ENCODE data around the gene BLOC1S3. TPM values are rescaled to one million over a fixed set of nuclear protein-coding genes. Genes with fewer than 3 reads are reported as not detected.
A peak's percentile ranks its signal among the peaks of the same experiment; 100 is the strongest.

The BLOC1S3 gene
- total and polyA plus RNA-seq, 2 of the 13 experiments (the other 11 are each of a cell fraction or from before 2014, with no cell fraction given): 4.3 to 4.8 TPM

GRCh38 chr19:45166723-45167252 is 11.8 kb upstream of the BLOC1S3 start (continued):
- TF ChIP-seq AKAP8 (CRISPR knock-in tag; IDR thresholded peaks at IDR 0.05) (no peak), CC2D1A (CRISPR knock-in tag; IDR thresholded peaks at IDR 0.05) (no peak), NFIC (IDR thresholded peaks at IDR 0.05; ENCODE audit: low read length) (no peak), MAFF (IDR thresholded peaks at IDR 0.05; ENCODE audit: low read depth, low read length) (no peak), ZNF710 (CRISPR knock-in tag; IDR thresholded peaks at IDR 0.05; ENCODE audit: borderline replicate concordance) (no peak), HOXA9 (CRISPR knock-in tag; IDR thresholded peaks at IDR 0.05; ENCODE audit: borderline replicate concordance) (no peak), HNRNPLL (IDR thresholded peaks at IDR 0.05; ENCODE audit: low read depth, low read length, poor library complexity, severe bottlenecking) (no peak), SMAD3 (CRISPR knock-in tag; IDR thresholded peaks at IDR 0.05) (no peak), ZUFSP (CRISPR knock-in tag; IDR thresholded peaks at IDR 0.05; ENCODE audit: borderline replicate concordance) (no peak), ATF4 (CRISPR knock-in tag; IDR thresholded peaks at IDR 0.05) (no peak), PHF5A (CRISPR knock-in tag; IDR thresholded peaks at IDR 0.05; ENCODE audit: low read depth, unreplicated experiment) (no peak), UBTF (CRISPR knock-in tag; IDR thresholded peaks at IDR 0.05) (no peak), GABPB1 (CRISPR knock-in tag; IDR thresholded peaks at IDR 0.05) (no peak; the same call in 1 of the 2 replicates), ZNF468 (CRISPR knock-in tag; IDR thresholded peaks at IDR 0.05) (no peak), HMGXB3 (CRISPR knock-in tag; IDR thresholded peaks at IDR 0.05; ENCODE audit: borderline replicate concordance) (no peak), PITX1 (CRISPR knock-in tag; IDR thresholded peaks at IDR 0.05) (no peak), IRF2 (CRISPR knock-in tag; IDR thresholded peaks at IDR 0.05) (0 out of 2 replicates have a peak, but pooled peaks have one; percentile 17), ZNF761 (CRISPR knock-in tag; conservative IDR thresholded peaks at IDR 0.05) (no peak)

Data from HepG2 (cell line).